ENCODE measurements around the gene PCDHGA8. TPM values are rescaled to one million over a fixed set of nuclear protein-coding genes. Genes with fewer than 3 reads are reported as not detected.

The PCDHGA8 gene
- total RNA-seq, result 5.6 and 5.7 TPM in 2 replicates

DNA sequence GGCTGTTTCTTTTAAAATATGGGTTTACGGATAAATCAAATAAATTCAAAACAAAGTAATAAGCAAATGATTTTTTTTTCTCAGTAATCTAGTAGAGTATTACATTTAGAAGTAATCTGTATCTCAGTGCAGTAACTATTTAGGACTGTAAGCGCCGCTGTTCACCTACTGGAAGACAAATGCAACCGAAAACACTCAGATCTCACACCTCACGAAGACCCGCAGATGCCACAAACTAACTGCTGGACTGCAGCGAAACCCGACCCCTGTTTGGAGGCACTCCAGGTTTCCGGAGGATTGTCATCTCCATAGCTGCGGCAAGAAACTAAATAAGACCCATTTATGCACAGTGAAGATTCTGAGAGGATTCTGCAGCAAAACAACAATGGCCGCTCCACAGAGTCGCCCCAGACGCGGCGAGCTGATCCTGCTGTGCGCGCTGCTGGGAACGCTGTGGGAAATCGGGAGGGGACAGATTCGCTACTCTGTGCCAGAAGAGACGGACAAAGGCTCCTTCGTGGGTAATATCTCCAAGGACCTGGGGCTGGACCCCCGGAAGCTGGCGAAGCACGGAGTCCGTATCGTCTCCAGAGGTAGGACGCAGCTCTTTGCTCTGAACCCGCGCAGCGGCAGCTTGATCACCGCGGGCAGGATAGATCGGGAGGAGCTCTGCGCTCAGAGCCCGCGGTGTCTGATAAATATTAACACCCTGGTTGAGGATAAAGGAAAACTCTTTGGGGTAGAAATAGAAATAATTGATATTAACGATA, at the start of gene PCDHGA8:
Gene PCDHGA8 (plus strand): TSS at position 205 of the 770 bp plus-strand sequence. CDS start 181 bp downstream, at position 386.

DNA sequence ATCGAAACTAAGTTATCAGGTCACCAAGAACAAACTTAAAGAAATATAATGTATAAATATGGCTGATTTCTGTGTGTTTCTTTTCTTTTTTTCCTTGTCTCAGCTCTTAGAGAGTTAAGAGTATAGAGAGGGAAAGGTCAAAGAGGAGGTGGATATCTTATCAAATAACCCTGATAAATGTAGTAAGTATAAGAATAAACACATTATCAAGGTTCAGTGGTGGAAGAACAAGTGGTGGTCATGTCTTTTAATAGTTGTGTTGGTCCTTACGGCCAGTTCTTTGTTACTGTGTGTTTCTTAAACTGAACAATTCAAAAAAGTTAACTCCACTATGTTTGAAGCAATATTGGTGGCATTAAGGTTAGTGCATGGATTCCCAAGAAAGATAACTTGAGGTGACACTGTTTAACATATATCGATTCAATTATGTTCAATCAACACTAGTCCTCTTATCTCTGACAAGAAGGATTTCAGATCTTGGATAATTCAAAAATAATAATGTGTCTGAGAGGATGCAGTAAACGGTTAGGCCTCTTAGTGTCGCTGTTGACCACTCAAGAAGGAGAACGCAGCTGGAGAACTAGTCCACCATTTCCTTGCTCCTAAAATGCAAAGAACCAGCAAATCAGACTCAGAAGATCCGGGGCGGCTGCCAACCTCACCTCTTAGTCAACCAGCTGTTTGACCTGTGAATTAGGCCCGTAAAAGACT, 49.0 kb upstream of the PCDHGA8 start, which contains the start of gene PCDHGA3:
Gene PCDHGA3 (plus strand): TSS at position 588 of the 711 bp plus-strand sequence. CDS start 205 bp downstream, outside the sequence.

DNA sequence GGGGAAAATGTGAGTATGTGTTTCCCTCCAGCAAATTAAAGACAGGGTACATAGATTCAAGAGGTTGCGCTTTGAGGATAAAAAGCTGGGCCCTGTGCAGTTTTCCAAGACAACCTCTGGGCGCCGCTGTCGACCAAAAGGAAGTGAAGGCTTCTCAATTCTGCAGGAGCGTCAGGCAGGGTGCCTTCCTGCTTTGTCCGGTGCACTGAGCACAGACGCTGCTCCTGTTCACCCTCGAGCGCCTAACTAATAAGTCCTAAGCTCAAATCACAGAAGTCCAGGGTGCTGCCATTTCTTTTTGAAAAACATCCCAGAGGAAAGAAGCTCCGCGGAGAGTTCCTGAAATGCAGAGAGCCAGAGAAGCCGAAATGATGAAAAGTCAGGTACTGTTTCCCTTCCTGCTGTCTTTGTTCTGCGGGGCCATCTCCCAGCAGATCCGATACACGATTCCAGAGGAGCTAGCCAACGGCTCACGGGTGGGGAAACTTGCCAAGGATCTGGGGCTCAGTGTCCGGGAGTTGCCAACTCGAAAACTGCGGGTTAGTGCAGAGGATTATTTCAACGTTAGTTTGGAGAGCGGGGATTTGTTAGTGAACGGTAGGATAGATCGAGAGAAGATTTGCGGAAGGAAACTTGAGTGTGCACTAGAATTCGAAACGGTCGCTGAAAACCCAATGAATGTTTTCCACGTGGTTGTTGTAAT, 42.4 kb upstream of the PCDHGA8 start, which contains the start of gene PCDHGB1:
Gene PCDHGB1 (plus strand): TSS at position 183 of the 703 bp plus-strand sequence. CDS start 162 bp downstream, at position 345.

DNA sequence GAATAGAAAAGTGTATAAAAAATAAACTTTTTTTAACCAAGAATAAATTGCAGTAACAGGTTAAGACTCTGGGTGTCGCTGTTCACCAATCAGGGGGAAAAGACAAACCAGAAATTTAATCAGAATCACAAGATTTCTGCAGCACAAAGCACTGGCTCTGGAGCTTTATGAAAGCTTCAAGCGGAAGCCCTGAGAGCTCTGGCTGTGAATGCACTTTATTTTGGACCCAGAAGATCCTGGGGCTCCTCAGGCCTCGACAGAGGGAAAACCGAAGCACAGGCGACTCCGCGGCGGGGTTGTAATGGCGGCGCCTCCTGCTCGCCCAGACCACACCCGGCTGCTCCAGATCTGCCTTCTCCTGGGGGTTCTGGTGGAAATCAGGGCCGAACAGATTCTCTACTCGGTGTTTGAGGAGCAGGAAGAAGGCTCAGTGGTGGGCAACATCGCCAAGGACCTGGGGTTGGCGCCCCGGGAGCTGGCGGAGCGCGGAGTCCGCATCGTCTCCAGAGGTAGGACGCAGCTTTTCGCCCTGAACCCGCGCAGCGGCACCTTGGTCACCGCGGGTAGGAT, 37.4 kb upstream of the PCDHGA8 start, which contains the start of gene PCDHGA4:
Gene PCDHGA4 (plus strand): TSS at position 122 of the 570 bp plus-strand sequence. CDS start 87 bp downstream, at position 209.

DNA sequence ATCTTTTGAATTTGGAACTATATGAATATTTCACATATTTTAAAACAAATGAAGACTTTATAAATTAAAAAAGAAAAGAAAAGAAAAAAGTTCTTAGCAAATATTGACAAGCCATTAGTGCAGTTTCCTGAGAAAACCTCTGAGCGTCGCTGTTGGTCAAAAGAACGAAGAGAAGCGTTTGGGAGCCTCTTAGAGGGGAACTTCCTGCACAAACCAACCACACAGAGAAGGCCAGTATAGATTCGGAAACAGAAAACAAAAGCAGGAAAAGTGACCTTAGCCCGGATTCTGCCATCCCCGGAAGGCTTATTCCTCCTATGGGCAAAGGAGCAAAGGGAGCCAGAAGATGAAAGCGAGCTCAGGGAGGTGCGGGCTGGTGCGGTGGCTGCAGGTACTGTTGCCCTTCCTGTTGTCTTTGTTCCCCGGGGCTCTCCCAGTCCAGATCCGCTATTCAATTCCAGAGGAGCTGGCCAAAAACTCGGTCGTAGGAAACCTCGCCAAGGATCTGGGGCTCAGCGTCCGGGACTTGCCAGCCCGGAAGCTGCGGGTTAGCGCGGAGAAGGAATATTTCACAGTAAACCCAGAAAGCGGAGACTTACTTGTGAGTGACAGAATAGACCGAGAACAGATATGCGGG, 32.5 kb upstream of the PCDHGA8 start, which contains the start of gene PCDHGB2:
Gene PCDHGB2 (plus strand): TSS at position 205 of the 637 bp plus-strand sequence. CDS start 142 bp downstream, at position 347.

DNA sequence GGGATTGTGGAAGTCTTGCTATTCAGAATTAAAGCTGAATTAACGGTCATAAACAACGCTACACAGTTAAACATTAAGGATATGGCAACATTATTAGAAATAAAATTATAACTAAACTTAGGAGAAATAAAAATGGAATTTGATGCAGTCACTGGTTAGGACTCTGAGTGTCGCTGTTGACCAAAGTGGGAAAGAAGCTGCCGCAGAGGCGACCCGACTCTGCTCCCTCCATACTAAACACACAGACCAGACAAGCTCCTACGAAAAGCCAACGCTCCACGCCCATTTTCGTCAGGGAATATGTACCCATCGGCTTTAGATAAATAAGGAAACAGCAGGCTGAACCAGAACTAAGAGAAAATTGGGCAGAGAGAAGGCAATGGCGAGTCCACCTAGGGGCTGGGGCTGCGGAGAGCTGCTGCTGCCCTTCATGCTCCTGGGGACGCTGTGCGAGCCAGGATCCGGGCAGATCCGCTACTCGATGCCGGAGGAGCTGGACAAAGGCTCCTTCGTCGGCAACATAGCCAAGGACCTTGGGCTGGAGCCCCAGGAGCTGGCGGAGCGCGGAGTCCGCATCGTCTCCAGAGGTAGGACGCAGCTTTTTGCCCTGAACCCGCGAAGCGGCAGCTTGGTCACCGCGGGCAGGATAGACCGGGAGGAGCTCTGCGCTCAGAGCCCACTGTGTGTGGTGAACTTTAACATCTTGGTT, 28.3 kb upstream of the PCDHGA8 start, which contains the start of gene PCDHGA5:
Gene PCDHGA5 (plus strand): TSS at position 211 of the 709 bp plus-strand sequence. CDS start 169 bp downstream, at position 380.

GRCh38 chr5:141369994-141370848, 22.2 kb upstream of the PCDHGA8 start, which contains the start of gene PCDHGB3:
PCDHGB3 (plus strand) TSS chr5:141370242; CDS start chr5:141370395, 153 bp downstream.

GRCh38 chr5:141373673-141374317, 18.6 kb upstream of the PCDHGA8 start, which contains the start of gene PCDHGA6:
PCDHGA6 (plus strand) TSS chr5:141373891; CDS start chr5:141374084, 193 bp downstream.

DNA sequence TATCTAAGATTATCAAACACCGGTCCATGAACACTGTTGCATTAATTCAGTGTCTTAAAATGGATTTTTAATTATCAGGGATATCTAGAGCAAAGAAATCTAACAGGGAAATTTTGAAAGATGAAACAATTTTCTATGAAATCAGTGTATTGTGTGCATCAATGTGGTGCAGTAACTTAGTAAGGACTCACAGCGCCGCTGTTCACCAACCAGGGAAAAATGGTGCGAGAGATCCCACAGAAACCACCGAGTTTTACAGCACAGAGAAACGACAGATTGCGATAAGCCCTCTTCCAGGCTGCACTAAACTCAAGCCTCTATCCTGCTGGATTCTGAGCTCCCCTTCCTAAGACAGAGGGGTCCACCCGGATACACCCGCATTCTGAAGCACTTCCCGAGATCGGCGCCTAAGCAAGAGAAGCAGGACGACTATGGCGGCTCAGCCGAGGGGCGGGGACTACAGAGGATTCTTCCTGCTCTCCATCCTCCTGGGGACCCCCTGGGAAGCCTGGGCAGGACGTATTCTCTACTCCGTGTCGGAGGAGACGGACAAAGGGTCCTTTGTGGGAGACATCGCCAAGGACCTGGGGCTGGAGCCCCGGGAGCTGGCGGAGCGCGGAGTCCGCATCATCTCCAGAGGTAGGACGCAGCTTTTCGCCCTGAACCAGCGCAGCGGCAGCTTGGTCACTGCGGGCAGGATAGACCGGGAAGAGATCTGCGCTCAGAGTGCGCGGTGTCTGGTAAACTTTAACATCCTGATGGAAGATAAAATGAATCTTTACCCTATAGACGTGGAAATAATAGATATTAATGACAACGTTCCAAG, 9.8 kb upstream of the PCDHGA8 start, which contains the start of gene PCDHGA7:
Gene PCDHGA7 (plus strand): TSS at position 274 of the 826 bp plus-strand sequence. CDS start 158 bp downstream, at position 432.

GRCh38 chr5:141387557-141388311, 4.7 kb upstream of the PCDHGA8 start, which contains the start of gene PCDHGB4:
PCDHGB4 (plus strand) TSS chr5:141387698; CDS start chr5:141387885, 187 bp downstream.

GRCh38 chr5:141397756-141398551, 5.5 kb downstream of the PCDHGA8 start, which contains the start of gene PCDHGB5:
PCDHGB5 (plus strand) TSS chr5:141397947; CDS start chr5:141398128, 181 bp downstream.

DNA sequence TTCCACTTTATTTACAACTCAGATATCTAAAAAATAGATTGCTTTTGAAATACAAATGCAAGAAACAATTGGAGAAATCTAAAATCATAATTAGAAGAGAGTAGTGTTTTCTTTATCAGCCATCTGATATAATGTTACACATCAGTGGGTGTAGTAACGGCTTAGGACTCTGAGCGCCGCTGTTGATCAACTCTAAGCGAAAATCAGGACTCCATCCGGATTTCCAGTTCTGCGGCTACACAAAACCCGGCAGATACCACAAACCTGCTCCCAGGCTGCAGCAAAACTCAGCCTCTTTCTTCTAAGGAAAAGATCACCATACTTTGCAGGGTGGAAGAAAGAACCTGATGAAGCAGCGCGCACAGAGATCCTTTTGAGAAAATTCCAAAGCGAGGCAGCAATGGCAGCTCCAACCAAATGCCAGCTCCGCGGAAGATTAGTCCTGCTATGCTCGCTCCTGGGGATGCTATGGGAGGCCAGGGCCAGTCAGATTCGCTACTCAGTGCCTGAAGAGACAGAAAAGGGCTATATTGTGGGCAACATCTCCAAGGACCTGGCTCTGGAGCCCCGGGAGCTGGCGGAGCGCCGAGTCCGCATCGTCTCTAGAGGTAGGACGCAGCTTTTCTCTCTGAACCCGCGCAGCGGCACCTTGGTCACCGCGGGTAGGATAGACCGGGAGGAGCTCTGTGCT, 10.3 kb downstream of the PCDHGA8 start, which contains the start of gene PCDHGA9:
Gene PCDHGA9 (plus strand): TSS at position 226 of the 691 bp plus-strand sequence. CDS start 175 bp downstream, at position 401.

GRCh38 chr5:141407790-141408505, 15.5 kb downstream of the PCDHGA8 start, which contains the start of gene PCDHGB6:
PCDHGB6 (plus strand) TSS chr5:141408021; CDS start chr5:141408203, 182 bp downstream.

DNA sequence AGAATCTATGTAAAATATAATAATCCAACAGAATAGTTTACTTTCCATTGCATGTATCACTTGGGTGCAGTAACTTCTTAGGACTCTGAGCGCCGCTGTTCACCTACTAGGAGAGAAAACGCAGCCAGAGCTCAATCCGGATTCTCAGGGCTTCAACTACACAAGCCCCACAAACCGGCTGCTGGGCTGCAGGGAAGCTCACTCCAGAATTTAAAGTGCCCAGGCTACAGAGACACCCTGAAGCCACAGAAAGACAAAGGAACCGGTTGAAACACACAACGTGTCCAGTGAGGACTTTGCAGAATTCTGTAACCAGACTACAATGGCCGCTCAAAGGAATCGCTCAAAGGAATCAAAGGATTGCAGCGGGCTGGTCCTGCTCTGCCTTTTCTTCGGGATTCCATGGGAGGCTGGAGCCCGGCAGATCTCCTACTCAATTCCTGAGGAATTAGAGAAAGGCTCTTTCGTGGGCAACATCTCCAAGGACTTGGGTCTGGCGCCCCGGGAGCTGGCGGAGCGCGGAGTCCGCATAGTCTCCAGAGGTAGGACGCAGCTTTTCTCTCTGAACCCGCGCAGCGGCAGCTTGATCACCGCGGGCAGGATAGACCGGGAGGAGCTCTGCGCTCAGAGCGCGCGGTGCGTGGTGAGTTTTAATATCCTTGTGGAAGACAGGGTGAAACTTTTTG, 20.6 kb downstream of the PCDHGA8 start, which contains the start of gene PCDHGA10:
Gene PCDHGA10 (plus strand): TSS at position 134 of the 686 bp plus-strand sequence. CDS start 189 bp downstream, at position 323.

